ENCODE results near the gene CEBPZOS.
"Not testable (repeated sequence)": the region's sequence is repeated elsewhere in the genome, so short reads cannot be mapped to it uniquely, and the experiment has no call there.

The CEBPZOS gene

GRCh38 chr2:37205689-37206341 is 9.5 kb downstream of the CEBPZOS start:
- no peak for DNase-seq (ENCODE audit: low read depth)
- no peak for TF ChIP-seq CTCF (conservative IDR thresholded peaks at IDR 0.05; ENCODE audit: low read length)
- no peak overlapping the region for H3K4me3 ChIP-seq (ENCODE audit: low read length)

- DNase-seq (ENCODE audit: low read depth), result not testable (repeated sequence)
Observed at GRCh38 chr2:37206760-37207159, 10.5 kb downstream of the CEBPZOS start.

GRCh38 chr2:37211212-37211611 is 14.9 kb downstream of the CEBPZOS start:
- no peak overlapping the region for H3K4me3 ChIP-seq (ENCODE audit: low read length)
- no peak for DNase-seq (ENCODE audit: low read depth)
- TF ChIP-seq CTCF (conservative IDR thresholded peaks at IDR 0.05; ENCODE audit: low read length), result no peak

More at GRCh38 chr2:37206760-37207159, 10.5 kb downstream of the CEBPZOS start:
- H3K4me3 ChIP-seq (ENCODE audit: low read length), result not testable (repeated sequence)

GRCh38 chr2:37211939-37212338 is 15.6 kb downstream of the CEBPZOS start:
- no peak for TF ChIP-seq CTCF (conservative IDR thresholded peaks at IDR 0.05; ENCODE audit: low read length)
- no peak for DNase-seq (ENCODE audit: low read depth)
- no peak overlapping the region for H3K4me3 ChIP-seq (ENCODE audit: low read length)

- no peak for DNase-seq (ENCODE audit: low read depth)
- no peak for TF ChIP-seq CTCF (conservative IDR thresholded peaks at IDR 0.05; ENCODE audit: low read length)
- no peak overlapping the region for H3K4me3 ChIP-seq (ENCODE audit: low read length)
Observed at GRCh38 chr2:37215250-37215649, 19.0 kb downstream of the CEBPZOS start.

- no peak for DNase-seq (ENCODE audit: low read depth)
- no peak for TF ChIP-seq CTCF (conservative IDR thresholded peaks at IDR 0.05; ENCODE audit: low read length)
- no peak overlapping the region for H3K4me3 ChIP-seq (ENCODE audit: low read length)
Observed at GRCh38 chr2:37219046-37219445, 22.8 kb downstream of the CEBPZOS start.

- H3K4me3 ChIP-seq (ENCODE audit: low read length), result no peak overlapping the region
- no peak for DNase-seq (ENCODE audit: low read depth)
- no peak for TF ChIP-seq CTCF (conservative IDR thresholded peaks at IDR 0.05; ENCODE audit: low read length)
Observed at GRCh38 chr2:37223131-37223530, 26.8 kb downstream of the CEBPZOS start.
